ENCODE results near the gene AKAP13.
"Not testable (repeated sequence)": the region's sequence is repeated elsewhere in the genome, so short reads cannot be mapped to it uniquely, and the experiment has no call there.

AKAP13 gene

DNA sequence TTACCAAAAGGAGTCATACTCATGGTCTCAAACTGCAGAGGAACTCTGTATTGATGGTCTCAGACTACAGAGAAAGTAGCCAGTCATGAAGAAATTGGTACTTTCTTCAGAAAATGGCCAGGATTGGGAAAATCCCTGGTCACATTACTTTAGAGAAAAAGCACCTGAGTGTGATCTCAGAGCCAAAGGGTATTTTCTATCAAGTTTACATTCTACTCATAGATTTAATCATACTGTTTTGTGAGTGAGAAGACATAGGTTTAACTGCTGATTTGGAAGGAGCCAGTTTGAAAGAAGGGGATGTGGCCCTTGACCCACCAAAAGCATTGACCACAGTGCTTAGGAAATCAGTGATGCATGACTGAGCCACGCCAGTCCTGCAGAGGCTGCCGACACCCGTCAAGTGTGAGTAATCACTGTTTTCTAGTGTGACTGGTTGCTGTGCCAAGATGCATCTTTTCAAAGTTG lies 203.6 kb downstream of the AKAP13 start:
- no peak for DNase-seq (ENCODE audit: low read depth)
- TF ChIP-seq, protein P1, sequence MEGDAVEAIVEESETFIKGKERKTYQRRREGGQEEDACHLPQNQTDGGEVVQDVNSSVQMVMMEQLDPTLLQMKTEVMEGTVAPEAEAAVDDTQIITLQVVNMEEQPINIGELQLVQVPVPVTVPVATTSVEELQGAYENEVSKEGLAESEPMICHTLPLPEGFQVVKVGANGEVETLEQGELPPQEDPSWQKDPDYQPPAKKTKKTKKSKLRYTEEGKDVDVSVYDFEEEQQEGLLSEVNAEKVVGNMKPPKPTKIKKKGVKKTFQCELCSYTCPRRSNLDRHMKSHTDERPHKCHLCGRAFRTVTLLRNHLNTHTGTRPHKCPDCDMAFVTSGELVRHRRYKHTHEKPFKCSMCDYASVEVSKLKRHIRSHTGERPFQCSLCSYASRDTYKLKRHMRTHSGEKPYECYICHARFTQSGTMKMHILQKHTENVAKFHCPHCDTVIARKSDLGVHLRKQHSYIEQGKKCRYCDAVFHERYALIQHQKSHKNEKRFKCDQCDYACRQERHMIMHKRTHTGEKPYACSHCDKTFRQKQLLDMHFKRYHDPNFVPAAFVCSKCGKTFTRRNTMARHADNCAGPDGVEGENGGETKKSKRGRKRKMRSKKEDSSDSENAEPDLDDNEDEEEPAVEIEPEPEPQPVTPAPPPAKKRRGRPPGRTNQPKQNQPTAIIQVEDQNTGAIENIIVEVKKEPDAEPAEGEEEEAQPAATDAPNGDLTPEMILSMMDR (IDR thresholded peaks at IDR 0.05; ENCODE audit: low read depth, low read length): no peak
- TF ChIP-seq, protein P2, sequence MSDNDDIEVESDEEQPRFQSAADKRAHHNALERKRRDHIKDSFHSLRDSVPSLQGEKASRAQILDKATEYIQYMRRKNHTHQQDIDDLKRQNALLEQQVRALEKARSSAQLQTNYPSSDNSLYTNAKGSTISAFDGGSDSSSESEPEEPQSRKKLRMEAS (IDR thresholded peaks at IDR 0.05; ENCODE audit: low read depth, low read length): no peak
- no peak for TF ChIP-seq MYC (IDR thresholded peaks at IDR 0.05; ENCODE audit: low read depth, low read length)
- no peak overlapping the region for H3K4me3 ChIP-seq (ENCODE audit: low read depth, low read length)

DNA sequence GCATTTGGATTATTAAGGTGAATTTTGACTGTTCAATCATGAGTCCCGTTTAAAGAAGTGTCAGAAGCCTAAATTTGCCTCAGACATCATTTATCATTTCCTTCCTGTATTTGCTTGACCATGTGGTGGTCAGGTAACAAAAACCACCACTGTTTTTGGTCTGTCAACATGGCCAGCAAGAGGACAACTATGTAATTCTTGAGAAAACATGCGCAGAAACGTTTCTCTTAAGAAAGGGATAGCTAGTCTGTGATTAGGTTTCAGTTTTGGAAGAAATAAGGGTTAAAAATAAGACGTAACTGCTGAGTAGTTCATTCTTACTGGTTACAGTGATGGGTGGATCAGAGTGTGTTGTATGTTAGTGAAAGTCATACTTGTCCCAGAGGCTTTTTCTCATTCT lies 204.5 kb downstream of the AKAP13 start:
- TF ChIP-seq MYC (IDR thresholded peaks at IDR 0.05; ENCODE audit: low read depth, low read length) (no peak), POLR2A (IDR thresholded peaks at IDR 0.05; ENCODE audit: extremely low read depth, insufficient read length) (no peak)
- TF ChIP-seq, protein P1 (IDR thresholded peaks at IDR 0.05; ENCODE audit: low read depth, low read length): no peak
- TF ChIP-seq, protein P2 (IDR thresholded peaks at IDR 0.05; ENCODE audit: low read depth, low read length): no peak
- DNase-seq (ENCODE audit: low read depth): no peak
- no peak overlapping the region for H3K4me3 ChIP-seq (ENCODE audit: low read depth, low read length)

DNA sequence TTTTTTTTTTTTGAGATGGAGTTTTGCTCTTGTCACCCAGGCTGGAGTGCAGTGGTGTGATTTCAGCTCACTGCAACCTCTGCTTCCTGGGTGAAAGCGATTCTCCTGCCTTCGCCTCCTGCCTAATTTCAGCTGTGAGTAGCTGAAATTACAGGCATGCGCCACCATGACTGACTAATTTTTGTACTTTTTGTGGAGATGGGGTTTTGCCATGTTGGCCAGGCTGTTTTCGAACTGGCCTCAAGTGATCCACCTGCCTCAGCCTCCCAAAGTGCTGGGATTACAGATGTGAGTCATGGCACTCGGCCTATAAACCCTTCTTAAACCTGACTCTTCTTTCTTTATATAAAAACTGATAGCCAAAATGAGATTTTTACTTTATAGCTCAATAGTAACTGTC lies 205.8 kb downstream of the AKAP13 start:
- not testable (repeated sequence) for H3K4me3 ChIP-seq (ENCODE audit: low read depth, low read length)

DNA sequence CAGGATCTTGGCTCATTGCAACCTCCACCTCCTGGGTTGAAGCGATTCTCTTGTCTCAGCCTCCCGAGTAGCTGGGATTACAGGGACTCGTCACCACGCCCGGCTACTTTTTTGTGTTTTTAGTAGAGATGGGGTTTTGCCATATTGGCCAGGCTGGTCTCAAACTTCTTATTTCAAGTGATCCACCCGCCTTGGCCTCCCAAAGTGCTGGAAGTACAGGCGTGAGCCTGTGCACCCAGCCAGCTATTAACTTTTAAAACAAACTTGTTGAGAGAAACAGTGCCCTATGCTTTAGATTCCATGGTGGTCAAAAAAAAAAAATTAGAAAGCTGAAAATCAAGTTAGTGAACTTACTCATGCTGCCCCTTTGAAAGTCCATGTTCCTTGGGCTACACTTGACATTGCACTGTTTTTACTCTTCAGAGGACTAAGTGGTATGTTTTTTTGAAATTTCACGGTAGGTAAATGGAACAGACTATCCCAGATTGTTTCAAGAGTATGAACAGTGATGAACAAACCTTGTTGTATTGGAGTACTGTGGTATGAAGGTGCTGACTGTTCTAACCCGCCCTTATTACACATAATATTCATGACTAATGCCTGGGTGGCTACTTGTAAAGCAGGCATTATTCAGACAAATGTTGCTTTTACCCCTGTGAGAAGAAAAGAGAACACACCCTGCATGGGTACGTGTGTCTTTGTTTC lies 207.5 kb downstream of the AKAP13 start:
- no peak for TF ChIP-seq MYC (IDR thresholded peaks at IDR 0.05; ENCODE audit: low read depth, low read length)
- TF ChIP-seq, protein P2 (IDR thresholded peaks at IDR 0.05; ENCODE audit: low read depth, low read length): no peak
- no peak for TF ChIP-seq POLR2A (IDR thresholded peaks at IDR 0.05; ENCODE audit: extremely low read depth, insufficient read length)
- TF ChIP-seq, protein P1 (IDR thresholded peaks at IDR 0.05; ENCODE audit: low read depth, low read length): no peak
- DNase-seq (ENCODE audit: low read depth): no peak
- no peak overlapping the region for H3K4me3 ChIP-seq (ENCODE audit: low read depth, low read length)

More for the DNA sequence above, 205.8 kb downstream of the AKAP13 start:
- DNase-seq (ENCODE audit: low read depth): not testable (repeated sequence)

DNA sequence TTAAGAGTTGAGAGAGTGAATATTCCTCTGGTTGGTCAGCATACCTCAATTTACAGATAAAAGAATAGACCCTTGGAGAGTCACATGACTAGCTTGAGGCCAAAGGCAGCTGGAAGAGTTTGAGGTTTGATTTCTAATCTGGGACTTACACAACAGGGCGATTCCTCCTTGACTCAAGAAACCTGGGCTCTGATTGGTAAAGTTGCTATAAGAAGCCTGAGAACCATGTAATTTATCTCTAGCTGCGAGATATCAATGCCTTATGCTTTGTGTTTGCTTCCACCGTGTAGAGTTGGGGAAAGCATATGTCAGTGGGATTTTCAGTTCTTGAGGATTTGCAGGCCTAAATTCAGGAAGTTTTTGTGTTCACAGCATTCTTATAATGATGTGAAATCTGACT lies 208.3 kb downstream of the AKAP13 start:
- H3K4me3 ChIP-seq (ENCODE audit: low read depth, low read length): no peak overlapping the region
- TF ChIP-seq MYC (IDR thresholded peaks at IDR 0.05; ENCODE audit: low read depth, low read length) (no peak), POLR2A (IDR thresholded peaks at IDR 0.05; ENCODE audit: extremely low read depth, insufficient read length) (no peak)
- TF ChIP-seq, protein P1 (IDR thresholded peaks at IDR 0.05; ENCODE audit: low read depth, low read length): no peak
- TF ChIP-seq, protein P2 (IDR thresholded peaks at IDR 0.05; ENCODE audit: low read depth, low read length): no peak
- no peak for DNase-seq (ENCODE audit: low read depth)

DNA sequence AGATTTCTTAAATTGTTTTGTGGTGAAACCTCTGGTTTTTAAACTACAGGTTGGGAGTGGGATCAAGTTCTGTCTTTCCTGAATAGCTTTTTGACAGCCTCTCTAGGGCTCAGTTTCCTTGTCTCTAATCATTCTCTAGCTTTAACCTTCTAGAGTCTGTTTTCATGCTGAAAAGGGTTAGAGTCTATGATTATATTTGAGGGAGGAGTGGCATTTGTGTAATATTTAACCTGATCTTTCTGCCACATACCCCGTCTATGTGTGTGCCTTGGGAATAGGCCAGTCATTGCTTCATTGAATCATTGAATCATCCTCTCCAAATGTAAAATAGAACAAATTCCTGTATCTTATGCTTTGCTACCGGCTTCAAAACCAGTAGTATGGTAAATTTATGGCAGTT lies 209.4 kb downstream of the AKAP13 start:
- H3K4me3 ChIP-seq (ENCODE audit: low read depth, low read length): no peak overlapping the region
- TF ChIP-seq, protein P1 (IDR thresholded peaks at IDR 0.05; ENCODE audit: low read depth, low read length): no peak
- DNase-seq (ENCODE audit: low read depth): no peak

Data from NB4 (cell line).